Left lung (tissue), 10 donors: ENCODE data around the gene LCOR. TPM values are rescaled to one million over a fixed set of nuclear protein-coding genes. Genes with fewer than 3 reads are reported as not detected.

ENCODE experiments used
- ATAC-seq: fragments of 200-7000 bp; cut with Tn5 transposase; one replicate; pipeline ENCODE4 v1.9.1; 2020; ENCODE audit warnings: moderate library complexity
- DNase-seq, 4 donors: peaks; one replicate each; pipeline ENCODE4 v3.0.0-alpha.2; 2013 to 2020
- H3K27ac ChIP-seq, 2 donors: fragments of 200-600 bp; sonication (generic) in 1 of 2; one replicate each; pipeline versions ENCODE4 v1.5.0 to v1.8.0; 2020 to 2021
- H3K27me3 ChIP-seq, 2 donors: fragments of 200-600 bp; sonication (generic) in 1 of 2; one replicate each; pipeline versions ENCODE4 v1.5.0 to v1.8.0; 2020 to 2021
- H3K36me3 ChIP-seq, 2 donors: fragments of 200-600 bp; sonication (generic) in 1 of 2; one replicate each; pipeline versions ENCODE4 v1.5.0 to v1.8.0; 2020 to 2021
- H3K4me1 ChIP-seq, 2 donors: fragments of 200-600 bp; one replicate each; pipeline ENCODE4 v1.8.0; 2021
- H3K4me3 ChIP-seq, 2 donors: fragments of 200-600 bp; sonication (generic) in 1 of 2; one replicate each; pipeline versions ENCODE4 v1.5.0 to v1.8.0; 2020 to 2021; ENCODE audit warnings: mild to moderate bottlenecking in 1 of 2
- H3K9me3 ChIP-seq, 2 donors: fragments of 200-600 bp; sonication (generic) in 1 of 2; one replicate each; pipeline versions ENCODE4 v1.5.0 to v1.8.0; 2020 to 2021
- CTCF ChIP-seq, 2 donors: fragments of 200-600 bp; sonication (generic) in 1 of 2; IDR thresholded peaks; one replicate each; pipeline versions ENCODE4 v1.5.0 to v1.8.0; 2021; ENCODE audit warnings: antibody characterized with exemption in 2 of 2
- intact Hi-C, 2 donors: fragments of 100-400 bp; cut with DNase I; formaldehyde crosslinking; loops; one replicate each; pipeline versions ENCODE4 v1.11.2 to v1.14.2; 2022
- polyA plus RNA-seq, 6 donors: library from polyadenylated mRNA; unstranded; fragments of 120-200 nt; gene quantifications; one replicate each; pipeline ENCODE4 v1.2.1, GENCODE V29; 2013; ENCODE audit not compliant: insufficient read length in 6 of 6
- total RNA-seq, 2 donors: library from RNA; stranded (reverse); fragmentation: NEBNext Ultra II Directional; extraction: Animal tissue kit (Norgen Biotek cat#: 25700); gene quantifications; one replicate each; pipeline ENCODE4 v1.2.1, GENCODE V29; 2021
- donor health status: DM: no; HTN: yes; CAD: no.
- donor health status: DM: no; HTN: no; CAD: no.

LCOR gene
- total and polyA plus RNA-seq, 8 donors, result 20.8 to 29.6 (median 22.9) TPM

GRCh38 chr10:96968682-96969423 is 136.8 kb downstream of the LCOR start:
- Histone ChIP-seq H3K27me3 (no peaks in the 10 kb centered on the region), H3K4me3 (no peak overlapping the region), H3K27ac (no peak overlapping the region), H3K9me3 (no peaks in the 10 kb centered on the region), H3K36me3 (no peaks in the 10 kb centered on the region), H3K4me1 (no peaks in the 10 kb centered on the region)
- ATAC-seq, result no peak
- DNase-seq, result no peak
- intact Hi-C loops, result no loop called here
- TF ChIP-seq CTCF (IDR thresholded peaks at IDR 0.05), result no peak

- TF ChIP-seq CTCF (IDR thresholded peaks at IDR 0.05), result no peak
- intact Hi-C loops, result no loop called here
- H3K36me3 ChIP-seq, result no peaks in the 10 kb centered on the region
Observed at GRCh38 chr10:96971324-96971723, 139.2 kb downstream of the LCOR start.

GRCh38 chr10:96972264-96972663 is 140.2 kb downstream of the LCOR start:
- H3K27ac ChIP-seq, result no peak overlapping the region
- no peak for ATAC-seq

More at GRCh38 chr10:96971324-96971723, 139.2 kb downstream of the LCOR start:
- Histone ChIP-seq H3K4me1 (no peaks in the 10 kb centered on the region), H3K27ac (no peak overlapping the region), H3K4me3 (no peak overlapping the region), H3K9me3 (no peaks in the 10 kb centered on the region), H3K27me3 (no peaks in the 10 kb centered on the region)
- ATAC-seq, result no peak
- DNase-seq, result no peak

GRCh38 chr10:96973809-96974747 is 142.0 kb downstream of the LCOR start:
- no peaks in the 10 kb centered on the region for H3K9me3 ChIP-seq

More at GRCh38 chr10:96972264-96972663, 140.2 kb downstream of the LCOR start:
- DNase-seq, result no peak
- intact Hi-C loops, result no loop called here
- TF ChIP-seq CTCF (IDR thresholded peaks at IDR 0.05), result no peak
- Histone ChIP-seq H3K27me3 (no peaks in the 10 kb centered on the region), H3K4me3 (no peak overlapping the region), H3K36me3 (no peaks in the 10 kb centered on the region), H3K9me3 (no peaks in the 10 kb centered on the region), H3K4me1 (no peaks in the 10 kb centered on the region)

More at GRCh38 chr10:96973809-96974747, 142.0 kb downstream of the LCOR start:
- no peak overlapping the region for H3K4me3 ChIP-seq
- H3K4me1 ChIP-seq, result no peaks in the 10 kb centered on the region
- TF ChIP-seq CTCF (IDR thresholded peaks at IDR 0.05), result no peak
- no peaks in the 10 kb centered on the region for H3K27me3 ChIP-seq
- H3K36me3 ChIP-seq, result no peaks in the 10 kb centered on the region
- DNase-seq, result no peak
- no peak overlapping the region for H3K27ac ChIP-seq
- no peak for ATAC-seq
- intact Hi-C loops, result no loop called here
